NCI-H2196 treated with DMSO at 0.1 percent for 48 hours (cell line): Measurements from ENCODE around the gene KIF12.
"Not testable (repeated sequence)": the region's sequence is repeated elsewhere in the genome, so short reads cannot be mapped to it uniquely, and the experiment has no call there.

Source experiments
- DNase-seq: peaks from one replicate; lab custom pipeline; 2025; ENCODE audit not compliant: unreplicated experiment; lab: John Stamatoyannopoulos, UW

Gene KIF12

GRCh38 chr9:114085387-114085789 lies 13.7 kb downstream of the KIF12 start:
- no peak for DNase-seq

- DNase-seq = no peak
Measured at GRCh38 chr9:114084282-114085073, 14.6 kb downstream of the KIF12 start.

GRCh38 chr9:114083666-114084065 lies 15.4 kb downstream of the KIF12 start:
- DNase-seq = no peak

- DNase-seq = not testable (repeated sequence)
Measured at GRCh38 chr9:114082763-114083412, 16.2 kb downstream of the KIF12 start.

- peak; percentile 68 for DNase-seq
Measured at GRCh38 chr9:114082017-114082762, 16.9 kb downstream of the KIF12 start.

- DNase-seq = no peak
Measured at GRCh38 chr9:114081441-114082016, 17.6 kb downstream of the KIF12 start.

GRCh38 chr9:114080773-114081440 lies 18.2 kb downstream of the KIF12 start:
- no peak for DNase-seq

- DNase-seq = no peak
Measured at GRCh38 chr9:114080195-114080772, 18.8 kb downstream of the KIF12 start.

GRCh38 chr9:114078781-114079156 lies 20.3 kb downstream of the KIF12 start:
- DNase-seq = no peak

GRCh38 chr9:114078021-114078780 lies 20.9 kb downstream of the KIF12 start, which contains the start of gene AMBP:
TSS of gene AMBP (minus strand) at chr9:114078300. CDS start at chr9:114078209, 91 bp downstream.
- DNase-seq = no peak

GRCh38 chr9:114077162-114077837 lies 21.8 kb downstream of the KIF12 start:
- no peak for DNase-seq

GRCh38 chr9:114076237-114077161 lies 22.6 kb downstream of the KIF12 start:
- DNase-seq = no peak

GRCh38 chr9:114075602-114076001 lies 23.5 kb downstream of the KIF12 start:
- no peak for DNase-seq

- DNase-seq = no peak
Measured at GRCh38 chr9:114072184-114073140, 26.6 kb downstream of the KIF12 start.

GRCh38 chr9:114071197-114071795 lies 27.8 kb downstream of the KIF12 start:
- DNase-seq = no peak
